ENCODE results near the gene SLC50A1. TPM values are rescaled to one million over a fixed set of nuclear protein-coding genes. Genes with fewer than 3 reads are reported as not detected.

The SLC50A1 gene
- total and polyA plus RNA-seq, 2 of the 8 experiments (the other 6 are each of a cell fraction or from before 2014, with no cell fraction given) = 36.5 to 90.8 TPM

DNA sequence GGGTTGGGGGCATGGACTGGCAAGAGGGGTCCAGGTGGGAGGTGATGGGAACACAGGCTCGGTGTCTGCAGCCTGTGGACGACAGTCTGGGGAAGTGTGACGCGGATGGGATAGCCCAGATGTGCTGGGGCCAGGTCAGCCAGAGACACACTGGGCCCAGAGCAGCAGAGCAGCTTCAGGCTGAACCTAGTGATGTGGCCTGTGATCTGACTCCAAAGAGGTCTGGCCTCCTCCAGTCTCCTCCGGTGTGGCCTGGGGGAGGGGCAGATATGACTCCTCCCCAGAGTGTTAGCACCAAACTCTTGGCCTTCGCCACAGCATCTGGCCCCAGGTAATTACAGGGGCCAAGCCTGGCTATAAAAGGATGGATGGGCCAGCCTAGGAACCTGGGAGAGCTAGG, 43.5 kb upstream of the SLC50A1 start (continued):
- TF ChIP-seq, protein P1, sequence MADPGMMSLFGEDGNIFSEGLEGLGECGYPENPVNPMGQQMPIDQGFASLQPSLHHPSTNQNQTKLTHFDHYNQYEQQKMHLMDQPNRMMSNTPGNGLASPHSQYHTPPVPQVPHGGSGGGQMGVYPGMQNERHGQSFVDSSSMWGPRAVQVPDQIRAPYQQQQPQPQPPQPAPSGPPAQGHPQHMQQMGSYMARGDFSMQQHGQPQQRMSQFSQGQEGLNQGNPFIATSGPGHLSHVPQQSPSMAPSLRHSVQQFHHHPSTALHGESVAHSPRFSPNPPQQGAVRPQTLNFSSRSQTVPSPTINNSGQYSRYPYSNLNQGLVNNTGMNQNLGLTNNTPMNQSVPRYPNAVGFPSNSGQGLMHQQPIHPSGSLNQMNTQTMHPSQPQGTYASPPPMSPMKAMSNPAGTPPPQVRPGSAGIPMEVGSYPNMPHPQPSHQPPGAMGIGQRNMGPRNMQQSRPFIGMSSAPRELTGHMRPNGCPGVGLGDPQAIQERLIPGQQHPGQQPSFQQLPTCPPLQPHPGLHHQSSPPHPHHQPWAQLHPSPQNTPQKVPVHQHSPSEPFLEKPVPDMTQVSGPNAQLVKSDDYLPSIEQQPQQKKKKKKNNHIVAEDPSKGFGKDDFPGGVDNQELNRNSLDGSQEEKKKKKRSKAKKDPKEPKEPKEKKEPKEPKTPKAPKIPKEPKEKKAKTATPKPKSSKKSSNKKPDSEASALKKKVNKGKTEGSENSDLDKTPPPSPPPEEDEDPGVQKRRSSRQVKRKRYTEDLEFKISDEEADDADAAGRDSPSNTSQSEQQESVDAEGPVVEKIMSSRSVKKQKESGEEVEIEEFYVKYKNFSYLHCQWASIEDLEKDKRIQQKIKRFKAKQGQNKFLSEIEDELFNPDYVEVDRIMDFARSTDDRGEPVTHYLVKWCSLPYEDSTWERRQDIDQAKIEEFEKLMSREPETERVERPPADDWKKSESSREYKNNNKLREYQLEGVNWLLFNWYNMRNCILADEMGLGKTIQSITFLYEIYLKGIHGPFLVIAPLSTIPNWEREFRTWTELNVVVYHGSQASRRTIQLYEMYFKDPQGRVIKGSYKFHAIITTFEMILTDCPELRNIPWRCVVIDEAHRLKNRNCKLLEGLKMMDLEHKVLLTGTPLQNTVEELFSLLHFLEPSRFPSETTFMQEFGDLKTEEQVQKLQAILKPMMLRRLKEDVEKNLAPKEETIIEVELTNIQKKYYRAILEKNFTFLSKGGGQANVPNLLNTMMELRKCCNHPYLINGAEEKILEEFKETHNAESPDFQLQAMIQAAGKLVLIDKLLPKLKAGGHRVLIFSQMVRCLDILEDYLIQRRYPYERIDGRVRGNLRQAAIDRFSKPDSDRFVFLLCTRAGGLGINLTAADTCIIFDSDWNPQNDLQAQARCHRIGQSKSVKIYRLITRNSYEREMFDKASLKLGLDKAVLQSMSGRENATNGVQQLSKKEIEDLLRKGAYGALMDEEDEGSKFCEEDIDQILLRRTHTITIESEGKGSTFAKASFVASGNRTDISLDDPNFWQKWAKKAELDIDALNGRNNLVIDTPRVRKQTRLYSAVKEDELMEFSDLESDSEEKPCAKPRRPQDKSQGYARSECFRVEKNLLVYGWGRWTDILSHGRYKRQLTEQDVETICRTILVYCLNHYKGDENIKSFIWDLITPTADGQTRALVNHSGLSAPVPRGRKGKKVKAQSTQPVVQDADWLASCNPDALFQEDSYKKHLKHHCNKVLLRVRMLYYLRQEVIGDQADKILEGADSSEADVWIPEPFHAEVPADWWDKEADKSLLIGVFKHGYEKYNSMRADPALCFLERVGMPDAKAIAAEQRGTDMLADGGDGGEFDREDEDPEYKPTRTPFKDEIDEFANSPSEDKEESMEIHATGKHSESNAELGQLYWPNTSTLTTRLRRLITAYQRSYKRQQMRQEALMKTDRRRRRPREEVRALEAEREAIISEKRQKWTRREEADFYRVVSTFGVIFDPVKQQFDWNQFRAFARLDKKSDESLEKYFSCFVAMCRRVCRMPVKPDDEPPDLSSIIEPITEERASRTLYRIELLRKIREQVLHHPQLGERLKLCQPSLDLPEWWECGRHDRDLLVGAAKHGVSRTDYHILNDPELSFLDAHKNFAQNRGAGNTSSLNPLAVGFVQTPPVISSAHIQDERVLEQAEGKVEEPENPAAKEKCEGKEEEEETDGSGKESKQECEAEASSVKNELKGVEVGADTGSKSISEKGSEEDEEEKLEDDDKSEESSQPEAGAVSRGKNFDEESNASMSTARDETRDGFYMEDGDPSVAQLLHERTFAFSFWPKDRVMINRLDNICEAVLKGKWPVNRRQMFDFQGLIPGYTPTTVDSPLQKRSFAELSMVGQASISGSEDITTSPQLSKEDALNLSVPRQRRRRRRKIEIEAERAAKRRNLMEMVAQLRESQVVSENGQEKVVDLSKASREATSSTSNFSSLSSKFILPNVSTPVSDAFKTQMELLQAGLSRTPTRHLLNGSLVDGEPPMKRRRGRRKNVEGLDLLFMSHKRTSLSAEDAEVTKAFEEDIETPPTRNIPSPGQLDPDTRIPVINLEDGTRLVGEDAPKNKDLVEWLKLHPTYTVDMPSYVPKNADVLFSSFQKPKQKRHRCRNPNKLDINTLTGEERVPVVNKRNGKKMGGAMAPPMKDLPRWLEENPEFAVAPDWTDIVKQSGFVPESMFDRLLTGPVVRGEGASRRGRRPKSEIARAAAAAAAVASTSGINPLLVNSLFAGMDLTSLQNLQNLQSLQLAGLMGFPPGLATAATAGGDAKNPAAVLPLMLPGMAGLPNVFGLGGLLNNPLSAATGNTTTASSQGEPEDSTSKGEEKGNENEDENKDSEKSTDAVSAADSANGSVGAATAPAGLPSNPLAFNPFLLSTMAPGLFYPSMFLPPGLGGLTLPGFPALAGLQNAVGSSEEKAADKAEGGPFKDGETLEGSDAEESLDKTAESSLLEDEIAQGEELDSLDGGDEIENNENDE (IDR thresholded peaks at IDR 0.05; ENCODE audit: insufficient replicate concordance, low read length) = no peak
- TF ChIP-seq CEBPB (IDR thresholded peaks at IDR 0.05; ENCODE audit: low read depth, low read length) (no peak), SP2 (IDR thresholded peaks at IDR 0.05; ENCODE audit: low read length) (no peak), EGR1 (IDR thresholded peaks at IDR 0.05; ENCODE audit: borderline replicate concordance, low read depth, low read length) (no peak)
